ENCODE measurements around the gene ARL3.
A peak's percentile ranks its signal among the peaks of the same experiment; 100 is the strongest.

ARL3 gene

GRCh38 chr10:102649797-102650654 is 64.2 kb downstream of the ARL3 start:
- no peak for DNase-seq

GRCh38 chr10:102648889-102649796 is 65.1 kb downstream of the ARL3 start:
- no peak for DNase-seq

GRCh38 chr10:102648269-102648888 is 65.8 kb downstream of the ARL3 start:
- DNase-seq: no peak

- DNase-seq: no peak
Measured at GRCh38 chr10:102647443-102648268, 66.5 kb downstream of the ARL3 start.

- DNase-seq: peak; percentile 21
Measured at GRCh38 chr10:102646610-102647442, 67.4 kb downstream of the ARL3 start.

- peak; percentile 58 for DNase-seq
Measured at GRCh38 chr10:102645741-102646609, 68.2 kb downstream of the ARL3 start.

- peak; percentile 35 for DNase-seq
Measured at GRCh38 chr10:102645388-102645740, 68.8 kb downstream of the ARL3 start.

- peak; percentile 69 for DNase-seq
Measured at GRCh38 chr10:102644646-102645387, 69.4 kb downstream of the ARL3 start.

- DNase-seq: peak; percentile 40
Measured at GRCh38 chr10:102644066-102644645, 70.0 kb downstream of the ARL3 start, which contains the start of gene TRIM8. TRIM8 (plus strand) TSS chr10:102644479; CDS start chr10:102644618, 139 bp downstream.

GRCh38 chr10:102643336-102644065 is 70.7 kb downstream of the ARL3 start:
- DNase-seq: peak; percentile 22

GRCh38 chr10:102642736-102643335 is 71.4 kb downstream of the ARL3 start:
- peak; percentile 47 for DNase-seq

- DNase-seq: peak; percentile 97
Measured at GRCh38 chr10:102641880-102642735, 72.1 kb downstream of the ARL3 start.

- no peak for DNase-seq
Measured at GRCh38 chr10:102641402-102641801, 72.8 kb downstream of the ARL3 start.

- no peak for DNase-seq
Measured at GRCh38 chr10:102639537-102639936, 74.7 kb downstream of the ARL3 start.

- DNase-seq: no peak
Measured at GRCh38 chr10:102635377-102635776, 78.8 kb downstream of the ARL3 start.

- DNase-seq: no peak
Measured at GRCh38 chr10:102634686-102635085, 79.5 kb downstream of the ARL3 start.

GRCh38 chr10:102633848-102634247 is 80.3 kb downstream of the ARL3 start:
- DNase-seq: no peak
